ENCODE data around the gene FADS2.

GRCh38 chr11:61866958-61867343 is 38.9 kb downstream of the FADS2 start:
- no peak for TF ChIP-seq CTCF (IDR thresholded peaks at IDR 0.05)
- no peak for TF ChIP-seq POLR2A (IDR thresholded peaks at IDR 0.05)
